Measurements from ENCODE around the gene SYAP1.
"Not testable (repeated sequence)": the region's sequence is repeated elsewhere in the genome, so short reads cannot be mapped to it uniquely, and the experiment has no call there.

Gene SYAP1

GRCh38 chrX:16784440-16784839 is 65.0 kb downstream of the SYAP1 start:
- DNase-seq = not testable (repeated sequence)

DNA sequence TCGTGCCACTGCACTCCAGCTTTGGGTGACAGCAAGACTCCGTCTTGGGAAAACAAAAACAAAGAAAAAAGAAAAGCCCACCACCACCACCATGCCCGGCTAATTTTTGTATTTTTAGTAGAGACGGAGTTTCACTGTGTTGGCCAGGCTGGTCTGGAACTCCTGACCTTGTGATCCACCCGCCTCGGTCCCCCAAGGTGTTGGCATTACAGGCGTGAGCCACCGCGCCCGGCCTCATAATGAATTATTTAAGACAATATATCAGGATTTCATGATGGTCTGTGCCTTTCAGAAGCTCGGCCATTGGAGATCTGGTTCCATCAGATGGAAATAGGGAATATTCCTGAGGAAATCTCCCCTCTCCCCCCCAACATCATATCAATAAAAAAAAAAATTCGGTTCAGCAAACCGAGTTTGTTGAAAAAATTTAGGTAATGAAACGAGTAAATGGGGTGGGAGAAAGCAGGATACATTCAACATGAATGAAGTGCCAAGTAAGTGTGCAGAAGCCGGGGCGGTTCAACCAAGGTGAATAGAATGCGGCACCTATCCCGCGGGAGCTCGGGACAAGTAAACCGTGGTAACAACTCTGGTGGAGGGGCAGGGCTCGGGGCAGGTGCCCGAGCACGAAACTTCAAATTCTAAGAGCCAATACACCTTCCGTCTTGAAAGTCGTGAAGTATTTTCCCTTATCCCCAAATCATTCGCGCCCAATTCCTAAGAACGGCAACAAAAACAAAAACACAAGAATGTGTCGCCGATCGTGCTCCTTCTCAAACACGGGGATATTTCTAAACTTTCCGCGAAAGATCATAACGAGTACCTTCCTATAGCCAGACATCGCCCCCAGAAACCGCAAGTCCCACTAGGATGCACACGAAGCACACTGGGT is 66.1 kb downstream of the SYAP1 start:
- DNase-seq = no peak

DNA sequence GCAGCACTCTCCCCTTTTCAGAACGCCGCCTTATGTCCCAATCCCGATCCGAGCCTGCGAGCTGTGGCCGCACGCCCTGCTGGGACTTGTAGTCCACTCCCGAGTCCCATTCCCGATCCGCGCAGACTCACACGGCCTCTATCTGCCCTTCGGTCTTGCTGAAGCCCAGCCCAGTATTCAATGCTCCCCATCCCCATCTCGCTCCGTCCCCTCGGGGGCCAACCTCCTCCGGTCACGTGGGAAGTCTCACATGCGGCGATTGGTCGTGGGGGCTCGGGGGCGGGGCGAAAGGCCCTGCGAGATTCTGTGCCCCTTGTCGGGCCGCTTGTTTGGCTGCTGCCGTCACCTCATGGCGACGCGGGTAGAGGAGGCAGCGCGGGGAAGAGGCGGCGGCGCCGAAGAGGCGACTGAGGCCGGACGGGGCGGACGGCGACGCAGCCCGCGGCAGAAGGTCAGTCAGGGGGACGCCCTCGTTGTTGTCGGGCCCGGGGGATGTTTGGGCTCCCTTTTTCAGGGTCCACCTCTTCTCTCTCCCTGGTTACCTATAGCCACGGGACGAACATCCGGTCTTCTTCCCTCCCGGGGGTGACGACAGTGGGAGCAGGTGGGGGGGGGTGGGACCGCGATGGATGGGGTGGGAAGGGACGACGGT is 66.9 kb downstream of the SYAP1 start, which contains the start of gene TXLNG:
Gene TXLNG, plus strand, starts transcription at position 328 of the 652 bp plus-strand sequence. Its CDS starts 22 bp downstream, at position 350.
- peak; percentile 87 to 95 for DNase-seq

DNA sequence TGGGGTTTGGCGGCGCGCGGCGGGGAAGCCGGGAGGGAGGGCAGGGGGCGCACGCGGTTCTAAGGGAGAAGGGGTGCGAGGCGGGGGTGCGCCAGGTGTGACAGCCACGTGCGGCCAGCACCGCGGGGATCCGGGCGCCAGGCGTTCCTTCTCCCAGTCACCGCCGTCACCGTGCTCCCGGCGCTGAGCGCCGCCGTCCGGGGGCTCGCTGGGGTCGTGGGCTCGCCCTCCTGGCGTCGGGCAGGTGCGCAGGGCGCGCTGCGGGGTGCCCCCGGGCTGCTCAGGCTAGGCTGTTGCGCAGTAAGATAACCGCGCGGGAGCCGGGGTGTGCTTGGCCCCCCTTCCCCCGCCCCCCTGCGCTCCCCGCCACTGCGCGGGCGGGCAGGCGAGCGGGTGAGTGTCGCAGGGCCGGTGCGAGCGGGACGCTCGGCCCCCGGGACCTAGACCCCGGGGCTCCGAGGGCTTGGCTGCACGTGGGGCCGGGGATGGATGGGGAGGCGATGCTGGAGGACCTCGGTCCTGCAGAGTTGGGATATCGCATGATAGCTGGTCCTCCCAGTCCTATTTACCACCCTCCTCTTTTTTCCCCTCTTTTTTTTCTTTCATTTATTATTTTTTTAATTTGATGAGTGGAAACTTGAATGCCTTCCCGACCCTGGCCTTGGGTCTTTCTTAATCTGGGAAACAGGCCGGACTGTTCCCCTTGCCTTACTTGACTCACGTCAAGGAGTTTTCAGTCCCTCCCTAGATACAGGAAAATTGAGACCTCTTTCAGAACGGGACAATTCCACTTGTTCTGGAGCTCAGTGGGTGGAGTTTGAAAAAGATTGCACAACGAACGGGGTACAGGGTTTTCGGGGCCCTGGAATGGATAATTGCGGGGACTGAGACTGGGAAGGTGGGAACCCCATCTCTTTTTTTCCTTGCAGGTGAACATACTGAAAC is 67.7 kb downstream of the SYAP1 start:
- DNase-seq = peak in 1 of 2 experiments; percentile 0

- DNase-seq = no peak
Observed at GRCh38 chrX:16788477-16788876, 69.1 kb downstream of the SYAP1 start.

GRCh38 chrX:16796298-16796697 is 76.9 kb downstream of the SYAP1 start:
- no peak for DNase-seq

DNA sequence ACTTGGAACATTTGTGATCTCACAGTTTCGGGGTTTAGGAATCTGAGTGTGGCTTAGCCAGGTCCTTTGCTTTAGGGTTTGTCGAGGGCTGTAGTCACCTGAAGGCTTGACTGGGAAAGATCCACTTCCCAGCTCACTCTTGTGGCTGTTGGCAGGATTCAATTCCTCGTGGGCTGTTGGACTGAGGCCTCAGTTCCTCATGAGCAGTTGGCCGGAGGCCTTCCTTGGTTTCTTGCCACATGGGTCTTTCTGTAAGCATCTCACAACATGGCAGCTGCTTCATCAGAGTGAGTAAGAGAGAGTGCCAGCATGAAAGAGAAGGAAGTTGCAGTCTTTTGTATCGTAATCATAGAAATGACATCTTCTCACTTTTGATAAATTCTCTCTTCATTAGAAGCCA is 77.9 kb downstream of the SYAP1 start:
- no peak for DNase-seq

DNA sequence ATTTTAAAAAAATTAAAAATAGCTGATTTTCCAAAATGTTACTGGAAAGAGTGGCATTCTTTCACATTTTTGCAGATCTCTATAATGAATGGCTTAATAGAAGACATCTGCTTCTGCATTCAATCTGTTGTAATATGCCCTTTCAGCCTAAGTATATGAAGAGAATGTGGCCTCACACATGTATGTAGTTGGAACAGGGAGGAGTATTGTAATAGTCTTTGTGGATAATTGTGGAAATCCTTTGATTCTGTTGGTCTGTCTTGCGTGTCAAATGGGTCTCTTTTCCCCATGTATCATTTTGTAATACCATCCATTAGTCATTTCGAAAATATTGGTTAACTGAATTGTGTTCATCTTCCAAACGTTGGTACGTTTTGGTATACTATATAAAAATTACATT is 78.4 kb downstream of the SYAP1 start:
- no peak for DNase-seq

DNA sequence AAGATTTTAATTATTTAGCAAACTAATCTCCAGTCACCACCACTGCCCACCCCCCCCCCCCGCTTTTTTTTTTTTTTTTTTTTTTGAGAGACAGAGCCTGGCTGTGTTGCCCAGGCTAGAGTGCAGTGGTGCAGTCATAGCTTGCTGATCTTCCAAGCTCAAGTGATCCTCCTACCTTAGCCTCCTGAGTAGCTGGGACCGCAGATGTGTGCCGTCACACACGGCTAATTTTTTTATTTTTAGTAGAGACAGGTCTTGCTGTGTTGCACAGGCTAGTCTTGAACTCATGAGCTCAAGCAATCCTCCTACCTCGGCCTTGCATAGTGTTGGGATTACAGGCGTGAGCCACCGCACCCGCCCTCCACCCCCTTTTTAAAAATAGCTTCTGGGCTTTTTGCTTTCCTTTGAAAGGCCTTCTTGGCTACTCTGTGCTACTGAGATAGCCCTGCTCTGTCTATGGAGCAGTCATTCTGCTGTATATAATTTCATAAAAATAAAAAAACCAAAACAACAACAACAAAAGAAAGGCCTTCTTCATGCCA is 85.6 kb downstream of the SYAP1 start:
- no peak for DNase-seq

DNA sequence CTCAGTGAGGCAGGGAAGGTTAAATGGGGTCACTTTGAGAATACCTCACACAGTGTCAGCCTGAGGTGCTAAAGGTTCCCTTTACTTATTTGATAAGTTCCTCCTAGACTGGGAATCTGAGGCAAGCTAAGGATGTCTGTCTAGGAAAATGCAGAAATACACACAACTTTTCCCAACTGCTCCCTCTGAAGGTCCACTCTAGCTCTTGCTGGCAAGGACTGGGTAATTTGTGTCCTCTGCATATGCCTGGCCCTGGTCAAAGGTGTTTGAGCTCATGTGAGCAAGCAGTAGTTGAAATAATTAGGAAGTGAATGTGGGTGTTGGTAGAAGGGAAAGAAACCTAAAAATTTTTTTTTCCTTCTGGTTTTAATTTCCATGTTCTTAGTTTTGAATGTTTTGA is 88.1 kb downstream of the SYAP1 start:
- DNase-seq = no peak

DNA sequence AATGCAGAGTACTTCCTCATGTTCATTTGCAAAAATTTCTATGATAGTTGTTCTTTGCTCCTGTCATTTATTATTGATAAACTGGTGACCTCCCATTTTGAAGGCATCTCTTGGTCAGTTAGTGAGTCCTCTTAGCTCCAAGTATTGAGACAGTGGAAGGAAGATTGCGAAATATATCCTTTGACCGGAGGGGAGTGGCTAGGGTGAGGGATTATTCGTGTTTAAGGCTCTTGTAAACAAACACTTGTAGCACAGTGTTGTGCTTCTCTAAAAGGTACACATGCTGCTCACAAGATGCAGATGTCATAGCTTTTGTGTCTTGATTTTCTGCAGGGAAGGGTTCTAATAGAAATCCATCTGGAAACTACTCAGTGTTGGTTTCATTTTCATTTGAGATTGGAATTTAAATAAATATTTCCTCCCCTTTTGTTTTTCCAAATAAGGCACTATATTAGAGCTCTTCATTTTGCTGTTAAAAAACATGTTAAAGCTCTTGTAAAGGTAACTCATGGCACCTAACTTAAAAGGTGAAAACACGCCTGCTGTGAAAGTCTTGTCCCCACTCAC is 88.6 kb downstream of the SYAP1 start:
- DNase-seq = no peak

GRCh38 chrX:16814597-16814996 is 95.2 kb downstream of the SYAP1 start:
- no peak for DNase-seq

Data from NCI-H187 (cell line).